Measurements from ENCODE around the gene FURIN. TPM values are rescaled to one million over a fixed set of nuclear protein-coding genes. Genes with fewer than 3 reads are reported as not detected.

The FURIN gene
- total and polyA plus RNA-seq, 9 of the 15 experiments (the other 6 are each of a cell fraction or from before 2014, with no cell fraction given), result 0.92 to 99.9 (median 34.8) TPM

DNA sequence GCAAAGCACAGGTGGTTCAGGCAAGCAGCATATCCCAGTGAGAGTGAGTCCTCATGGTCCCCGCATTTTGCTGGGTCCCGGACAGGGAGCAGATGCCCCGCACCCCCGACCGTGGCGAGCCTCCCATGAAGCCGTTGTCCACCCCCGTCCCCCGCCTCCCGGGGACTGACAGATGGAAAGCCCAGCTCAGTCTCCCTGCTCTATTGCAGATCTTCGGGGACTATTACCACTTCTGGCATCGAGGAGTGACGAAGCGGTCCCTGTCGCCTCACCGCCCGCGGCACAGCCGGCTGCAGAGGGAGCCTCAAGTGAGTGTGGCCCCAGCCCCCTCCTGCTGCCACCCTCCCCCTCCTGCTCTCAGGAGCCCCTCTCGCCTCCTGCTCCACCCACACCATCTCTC is 7.7 kb downstream of the FURIN start:
- ChIA-PET POLR2A (interaction anchor here (1.0 kb wide), 1 partner anchor 39 kb away, joined by 3 read pairs; no protein-coding TSS in a partner anchor), CTCF (ENCODE audit: low intra/inter-chr PET ratio) (no interaction called here)
- BruUV-seq (replicated peaks), result no TSS peak
- H3K9ac ChIP-seq (ENCODE audit: insufficient read depth in 1 of 2, low read depth in 2 of 2, low read length in 2 of 2), result peak overlapping the region in 1 of 2 experiments; percentile 43; a peak in 1 of 4 replicates
- no peak overlapping the region for H3K27ac ChIP-seq (ENCODE audit: extremely low read depth, low read depth, low read length)
- H3K36me3 ChIP-seq (ENCODE audit: control insufficient read depth, insufficient read depth, low read length), result peaks cover 79% of the 10 kb centered on the region
- intact Hi-C loops (cut with micrococcal nuclease) (no loop called here), in situ Hi-C loops (cut with MboI) (no loop called here)
- peaks cover 55% of the 10 kb centered on the region for H3K79me2 ChIP-seq (ENCODE audit: control insufficient read depth, insufficient read depth, low read length)
- H3K4me2 ChIP-seq (ENCODE audit: insufficient read depth, low read length), result no peak overlapping the region
- no peak for ATAC-seq
- FAIRE-seq, result no peak
- no peaks in the 10 kb centered on the region for H3K9me3 ChIP-seq (replicated peaks; ENCODE audit: control insufficient read depth, insufficient read depth, low read depth, low read length)
- no peak for TF ChIP-seq GABPA (tag; conservative IDR thresholded peaks at IDR 0.05; ENCODE audit: low read depth)
- TF ChIP-seq RBFOX2 (IDR thresholded peaks at IDR 0.05; ENCODE audit: low read depth, low read length), result 0 out of 2 replicates have a peak, but pooled peaks have one; percentile 18
- TF ChIP-seq CHD7 (IDR thresholded peaks at IDR 0.05; ENCODE audit: low read depth, low read length), result no peak
- DNase-seq (ENCODE audit: extremely low read depth in 1 of 4, low spot score in 3 of 4), result no peak
- H3K4me1 ChIP-seq (replicated peaks in 1 of 2; ENCODE audit: control insufficient read depth in 2 of 2, insufficient read depth in 2 of 2, low read length in 2 of 2), result peaks cover 19 to 57% of the 10 kb centered on the region in 2 experiments
- no peaks in the 10 kb centered on the region for H3K27me3 ChIP-seq (ENCODE audit: control insufficient read depth in 2 of 2, insufficient read depth in 2 of 2, low read length in 2 of 2)
- no peak overlapping the region for H3K4me3 ChIP-seq
- H3K9me1 ChIP-seq (ENCODE audit: control insufficient read depth, insufficient read depth, low read length), result no peaks in the 10 kb centered on the region
- no peak overlapping the region for H2AFZ ChIP-seq (ENCODE audit: low read depth, low read length)
- peaks cover 12% of the 10 kb centered on the region; the same call in 1 of the 2 replicates for H4K20me1 ChIP-seq (replicated peaks; ENCODE audit: control insufficient read depth, insufficient read depth, low read length)
- 90% methylated on average over 8 of the region's 20 CpGs for WGBS (ENCODE audit: insufficient coverage, low coverage, missing lambda C conversion rate)

Measured in K562 (cell line).